SK-N-MC (cell line): ENCODE measurements around the gene PIK3R1.

Experiments
- DNase-seq: peaks from one replicate; pipeline ENCODE4 v3.0.0-alpha.2; 2011; ENCODE audit warnings: low read depth, low spot score
- H3K27ac ChIP-seq: fragments of 200-600 bp; sonication (generic); 2 replicates; pipeline ENCODE4 v1.5.1; 2016; ENCODE audit warnings: mixed run types
- H3K36me3 ChIP-seq: fragments of 200-600 bp; sonication (generic); 2 replicates; pipeline ENCODE4 v1.6.1; 2017; ENCODE audit warnings: antibody characterized with exemption, low read length, mixed read lengths; ENCODE audit not compliant: insufficient read depth
- H3K4me3 ChIP-seq: fragments of 200-600 bp; sonication (generic); 2 replicates; pipeline ENCODE4 v1.5.1; 2016
- H3K9ac ChIP-seq: fragments of 200-600 bp; sonication (generic); 2 replicates; pipeline ENCODE4 v1.8.0; 2017; ENCODE audit warnings: mixed run types, mixed read lengths; ENCODE audit not compliant: insufficient read length
- H3K9me3 ChIP-seq: fragments of 200-600 bp; sonication (generic); 2 replicates; pipeline ENCODE4 v1.6.1; 2017; ENCODE audit warnings: low read depth, mild to moderate bottlenecking, antibody characterized with exemption, low read length, moderate library complexity, mixed read lengths
- EZH2 ChIP-seq: fragments of 200-600 bp; sonication (generic); IDR thresholded peaks from one replicate; pipeline ENCODE4 v1.6.1; 2017; ENCODE audit warnings: antibody characterized with exemption
- FOXP2 ChIP-seq: optimal IDR thresholded peaks from 2 replicates; pipeline ENCODE3; 2011; ENCODE audit warnings: mild to moderate bottlenecking, moderate library complexity; ENCODE audit not compliant: insufficient read depth; ENCODE audit errors: extremely low read length, control extremely low read depth
- POLR2AphosphoS5 ChIP-seq: IDR thresholded peaks from 2 replicates; pipeline ENCODE4 v1.6.1; 2012; ENCODE audit warnings: mild to moderate bottlenecking, low read depth, low read length, borderline replicate concordance

PIK3R1 gene

DNA sequence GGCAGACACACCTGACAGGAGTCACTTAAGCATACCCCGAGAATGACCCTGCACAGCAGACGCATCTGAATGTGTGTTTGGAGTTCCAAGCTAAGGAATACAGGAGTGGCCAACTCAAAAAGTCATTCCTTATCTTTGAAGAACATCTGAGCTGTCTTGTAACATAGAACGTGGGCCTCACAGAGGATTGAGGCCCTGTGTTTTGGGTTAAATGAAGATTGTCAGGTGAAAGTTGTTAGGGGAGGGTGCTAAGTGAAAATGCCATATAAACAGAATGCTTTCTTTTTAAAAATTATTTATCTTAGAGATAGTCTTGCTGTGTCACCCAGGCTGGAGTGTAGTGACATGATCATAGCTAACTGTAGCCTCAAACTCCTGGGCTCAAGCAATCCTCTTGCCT, 100.9 kb downstream of the PIK3R1 start:
- TF ChIP-seq FOXP2 (no peak), POLR2AphosphoS5 (no peak), EZH2 (no peak)
- no peaks in the 10 kb centered on the region for H3K9me3 ChIP-seq
- H3K9ac ChIP-seq: no peak overlapping the region
- H3K36me3 ChIP-seq: no peaks in the 10 kb centered on the region
- H3K27ac ChIP-seq: no peak overlapping the region
- H3K4me3 ChIP-seq: no peak overlapping the region
- DNase-seq: no peak

DNA sequence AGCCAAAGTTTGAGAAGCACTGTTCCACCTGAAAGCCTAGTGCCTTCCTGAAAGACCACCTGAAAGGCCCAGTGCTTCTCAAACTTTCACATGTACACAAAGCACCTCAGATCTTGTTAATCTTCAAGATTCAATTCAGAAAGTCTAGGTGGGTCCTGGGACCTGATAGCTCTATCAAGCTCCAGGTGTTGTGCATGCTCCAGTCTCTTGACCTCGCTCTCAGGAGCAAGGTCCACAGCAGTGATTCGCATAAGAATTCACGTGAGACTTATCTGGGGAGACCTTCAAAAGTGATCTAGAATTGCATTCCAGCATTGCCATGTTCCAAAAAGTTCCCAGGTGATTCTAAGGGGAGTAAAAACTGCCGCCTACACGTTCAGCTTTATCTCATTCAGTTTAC, 102.1 kb downstream of the PIK3R1 start:
- DNase-seq: no peak
- H3K9ac ChIP-seq: no peak overlapping the region
- H3K9me3 ChIP-seq: no peaks in the 10 kb centered on the region
- no peak overlapping the region for H3K27ac ChIP-seq
- TF ChIP-seq FOXP2: no peak
- TF ChIP-seq EZH2: no peak
- TF ChIP-seq POLR2AphosphoS5: no peak
- H3K4me3 ChIP-seq: no peak overlapping the region
- H3K36me3 ChIP-seq: no peaks in the 10 kb centered on the region

DNA sequence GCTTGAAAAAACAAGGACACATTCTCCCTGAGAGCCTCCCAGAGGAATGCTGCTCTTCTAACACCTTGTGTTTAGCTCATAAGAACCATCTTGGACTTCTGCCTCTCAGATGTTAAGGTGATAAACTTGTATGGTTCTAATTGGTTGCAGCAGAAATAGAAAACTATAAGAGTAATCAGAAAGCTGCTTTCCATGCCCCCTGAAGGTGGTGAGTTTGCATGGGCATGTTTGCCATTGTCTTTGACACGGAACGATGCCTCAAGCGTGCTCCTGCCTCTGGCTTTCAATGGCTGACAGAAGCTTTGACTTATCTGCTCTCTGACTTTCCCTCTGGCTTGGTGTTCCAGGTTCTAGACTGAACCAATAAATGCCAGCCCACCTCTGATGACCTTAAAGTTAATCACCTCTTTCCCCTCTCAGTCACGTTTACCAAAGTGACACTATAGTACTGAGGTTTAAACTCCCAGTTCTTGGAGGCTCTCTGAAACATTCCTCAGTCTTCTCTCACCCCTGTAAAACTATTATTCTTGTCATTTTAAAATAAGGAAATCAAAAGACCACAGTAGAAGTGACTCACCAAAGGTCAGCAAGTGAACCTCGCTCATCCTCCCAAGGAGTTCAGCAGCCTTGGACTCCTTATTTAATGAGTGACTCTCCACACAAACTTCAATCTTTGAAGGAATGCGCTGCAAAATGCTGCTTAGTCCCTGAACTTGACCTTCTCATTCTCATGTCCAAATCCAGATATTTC, 103.6 kb downstream of the PIK3R1 start:
- no peak overlapping the region for H3K4me3 ChIP-seq
- no peaks in the 10 kb centered on the region for H3K36me3 ChIP-seq
- H3K9ac ChIP-seq: no peak overlapping the region
- DNase-seq: no peak
- H3K9me3 ChIP-seq: no peaks in the 10 kb centered on the region
- TF ChIP-seq EZH2 (no peak), POLR2AphosphoS5 (no peak), FOXP2 (no peak)
- no peak overlapping the region for H3K27ac ChIP-seq

DNA sequence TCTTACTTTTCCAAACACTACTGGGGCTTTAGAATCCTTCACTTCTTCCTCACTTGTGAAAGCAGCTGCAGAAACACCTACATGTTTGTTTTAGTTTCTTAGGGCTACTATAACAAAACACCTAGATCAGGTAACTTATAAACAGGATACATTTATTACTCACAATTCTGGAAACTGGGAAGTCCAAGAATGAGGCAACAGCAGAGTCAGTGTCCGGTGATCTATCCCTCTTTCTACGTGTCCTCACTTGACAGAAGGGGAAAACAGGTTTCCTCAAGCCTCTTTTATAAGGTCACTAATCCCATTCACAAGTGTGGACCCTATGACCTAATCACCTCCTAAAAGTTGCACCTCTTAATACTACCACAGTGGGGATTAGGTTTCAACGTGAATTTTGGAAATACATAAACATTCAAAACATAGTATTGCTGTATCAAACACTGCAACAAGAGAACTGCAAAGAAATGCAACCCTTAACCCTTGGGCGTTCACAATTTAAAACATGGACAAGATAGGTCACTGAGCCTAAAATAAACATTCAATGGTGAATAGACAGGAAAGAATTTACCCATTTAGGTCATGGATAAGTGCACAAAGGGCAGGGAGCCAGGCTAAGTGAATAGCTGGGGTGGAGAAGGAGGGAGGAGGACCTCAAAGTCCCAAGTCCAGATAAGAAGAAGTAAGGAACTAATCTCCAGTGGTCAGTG, 104.3 kb downstream of the PIK3R1 start:
- no peak for TF ChIP-seq POLR2AphosphoS5
- no peak for TF ChIP-seq FOXP2
- no peak for TF ChIP-seq EZH2
- H3K27ac ChIP-seq: no peak overlapping the region

DNA sequence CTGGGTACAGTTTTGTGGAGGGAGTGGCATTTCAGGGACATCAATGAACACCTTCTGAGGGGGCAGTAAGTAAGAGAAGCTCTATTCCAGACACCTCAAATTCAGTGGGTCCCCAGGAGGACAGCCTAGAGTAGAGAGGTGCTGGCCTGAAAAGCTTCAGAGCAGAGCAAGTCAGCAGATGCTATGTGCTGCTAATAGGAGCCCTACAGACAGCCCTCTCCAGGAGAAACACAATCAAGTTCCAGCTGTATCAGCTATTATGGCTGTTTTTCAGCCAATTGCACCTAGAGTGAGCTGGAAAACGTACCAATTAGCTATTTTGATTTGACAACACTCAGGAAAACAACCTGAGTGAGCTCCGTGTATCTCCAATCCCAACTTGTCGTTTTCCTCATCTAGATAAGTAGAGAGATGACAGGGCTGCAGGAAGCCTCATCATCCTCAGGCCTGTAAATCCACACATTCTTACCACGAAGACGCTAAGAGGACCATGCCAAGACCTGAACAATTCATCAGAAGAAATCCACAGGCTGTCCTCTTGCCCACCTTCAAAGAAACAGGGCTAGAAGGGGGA, 104.9 kb downstream of the PIK3R1 start:
- no peak overlapping the region for H3K9ac ChIP-seq
- no peaks in the 10 kb centered on the region for H3K9me3 ChIP-seq
- no peaks in the 10 kb centered on the region for H3K36me3 ChIP-seq
- no peak overlapping the region for H3K27ac ChIP-seq
- TF ChIP-seq POLR2AphosphoS5 (no peak), EZH2 (no peak), FOXP2 (no peak)
- H3K4me3 ChIP-seq: no peak overlapping the region
- DNase-seq: no peak

More for the DNA sequence above, 104.3 kb downstream of the PIK3R1 start:
- Histone ChIP-seq H3K9me3 (no peaks in the 10 kb centered on the region), H3K9ac (no peak overlapping the region), H3K36me3 (no peaks in the 10 kb centered on the region), H3K4me3 (no peak overlapping the region)
- no peak for DNase-seq

DNA sequence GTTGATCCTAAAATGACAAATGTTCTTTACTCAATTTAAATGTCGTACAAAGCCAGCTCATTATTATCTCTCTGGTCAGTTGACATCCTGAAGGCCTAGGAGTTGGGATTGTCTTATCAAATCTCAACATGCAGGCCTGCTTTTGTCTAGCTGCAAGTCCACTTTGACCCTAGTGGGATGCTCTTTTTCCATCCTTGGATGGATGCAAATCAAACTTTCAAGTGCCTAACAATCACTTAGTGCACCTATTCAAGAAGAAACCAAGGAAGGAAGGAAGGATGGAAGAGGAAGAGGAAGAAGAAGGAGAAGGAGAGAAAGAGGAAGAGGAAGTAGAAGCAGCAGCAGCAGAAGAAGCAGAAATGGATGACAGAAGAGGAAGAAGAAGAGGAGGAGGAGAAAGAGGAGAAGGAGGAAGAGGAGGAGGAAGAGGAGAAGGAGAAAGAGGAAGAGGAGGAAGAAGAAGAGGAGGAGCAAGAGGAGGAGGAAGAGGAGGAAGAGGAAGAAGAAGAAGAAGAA, 109.6 kb downstream of the PIK3R1 start:
- H3K9me3 ChIP-seq: no peaks in the 10 kb centered on the region
- no peak overlapping the region for H3K9ac ChIP-seq
- no peak overlapping the region for H3K4me3 ChIP-seq
- no peak for TF ChIP-seq FOXP2
- no peak for TF ChIP-seq POLR2AphosphoS5
- no peak for TF ChIP-seq EZH2
- H3K27ac ChIP-seq: no peak overlapping the region
- DNase-seq: no peak
- H3K36me3 ChIP-seq: no peaks in the 10 kb centered on the region

GRCh38 chr5:68329554-68330255, 114.1 kb downstream of the PIK3R1 start:
- no peaks in the 10 kb centered on the region for H3K36me3 ChIP-seq
- no peak for TF ChIP-seq EZH2
- no peak for TF ChIP-seq POLR2AphosphoS5
- no peak for TF ChIP-seq FOXP2

DNA sequence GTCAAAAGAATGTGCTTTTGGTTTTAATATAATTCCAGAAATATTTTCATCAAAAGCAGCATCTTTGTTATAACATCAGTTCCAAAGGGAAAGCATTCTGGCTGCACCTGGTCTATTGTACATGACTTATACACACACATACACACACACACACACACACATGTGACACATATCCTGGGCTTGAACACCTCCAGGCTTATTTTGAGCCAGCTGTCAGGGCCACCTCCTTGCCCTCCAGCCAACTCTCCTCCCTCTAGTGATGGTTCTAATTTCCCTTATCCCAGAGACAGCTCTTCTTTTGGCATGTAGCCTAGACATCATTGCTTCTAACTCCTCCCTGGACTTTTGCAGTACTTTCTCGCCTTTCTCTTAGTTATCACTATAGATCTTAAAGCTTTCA, 115.0 kb downstream of the PIK3R1 start:
- Histone ChIP-seq H3K27ac (no peak overlapping the region), H3K9ac (no peak overlapping the region), H3K9me3 (no peaks in the 10 kb centered on the region), H3K36me3 (no peaks in the 10 kb centered on the region), H3K4me3 (no peak overlapping the region)
- TF ChIP-seq EZH2 (no peak), FOXP2 (no peak), POLR2AphosphoS5 (no peak)
- DNase-seq: no peak

More at GRCh38 chr5:68329554-68330255, 114.1 kb downstream of the PIK3R1 start:
- DNase-seq: peak; percentile 55
- Histone ChIP-seq H3K27ac (no peak overlapping the region), H3K9ac (no peak overlapping the region), H3K4me3 (no peak overlapping the region), H3K9me3 (no peaks in the 10 kb centered on the region)
